Heart left ventricle (tissue), 16 donors: ENCODE measurements around the gene FRMPD4. TPM values are rescaled to one million over a fixed set of nuclear protein-coding genes. Genes with fewer than 3 reads are reported as not detected.
A peak's percentile ranks its signal among the peaks of the same experiment; 100 is the strongest.

Source experiments
- ATAC-seq, 4 donors: fragments of 200-7000 bp; cut with Tn5 transposase; one replicate each; pipeline ENCODE4 v1.9.1; 2020 to 2022; ENCODE audit warnings: moderate library complexity in 4 of 4, mild to moderate bottlenecking in 3 of 4, moderate number of reproducible peaks in 1 of 4
- DNase-seq, 5 donors: peaks; one replicate each; pipeline ENCODE4 v3.0.0-alpha.2; 2020
- H3K27ac ChIP-seq, 12 donors: fragments of 200-600 bp; sonication (generic) in 4 of 12; one replicate each; pipeline versions ENCODE4 v1.5.0 to v1.8.0; 2016 to 2022; ENCODE audit warnings: mild to moderate bottlenecking in 2 of 12
- H3K27me3 ChIP-seq, 9 donors: fragments of 200-600 bp; sonication (generic) in 2 of 9; one replicate each; pipeline versions ENCODE4 v1.5.1 to v1.8.0; 2016 to 2022; ENCODE audit warnings: mild to moderate bottlenecking in 3 of 9
- H3K36me3 ChIP-seq, 9 donors: fragments of 200-600 bp; sonication (generic) in 2 of 9; one replicate each; pipeline versions ENCODE4 v1.5.0 to v1.8.0; 2018 to 2022; ENCODE audit warnings: mild to moderate bottlenecking in 2 of 9
- H3K4me1 ChIP-seq, 12 donors: fragments of 200-600 bp; sonication (generic) in 4 of 12; one replicate each; pipeline versions ENCODE4 v1.5.0 to v1.8.0; 2016 to 2022; ENCODE audit warnings: mild to moderate bottlenecking in 3 of 12
- H3K4me3 ChIP-seq, 12 donors: fragments of 200-600 bp; sonication (generic) in 4 of 12; one replicate each; pipeline versions ENCODE4 v1.5.0 to v1.8.0; 2017 to 2022; ENCODE audit warnings: mild to moderate bottlenecking in 9 of 12, moderate library complexity in 4 of 12
- H3K9me3 ChIP-seq, 12 donors: fragments of 200-600 bp; sonication (generic) in 4 of 12; one replicate each; pipeline versions ENCODE4 v1.5.0 to v1.8.0; 2016 to 2022; ENCODE audit warnings: mild to moderate bottlenecking in 1 of 12
- CTCF ChIP-seq, 12 donors: fragments of 200-600 bp; sonication (generic) in 4 of 12; IDR thresholded peaks; one replicate each; pipeline versions ENCODE4 v1.5.0 to v1.8.0; 2018 to 2022; ENCODE audit warnings: antibody characterized with exemption in 12 of 12, mild to moderate bottlenecking in 5 of 12
- POLR2A ChIP-seq, 2 donors: fragments of 450-650 bp; IDR thresholded peaks; one replicate each; pipeline ENCODE4 v1.6.1; 2017; ENCODE audit warnings: antibody characterized with exemption in 2 of 2, mild to moderate bottlenecking in 2 of 2, moderate library complexity in 2 of 2
- WGBS, 4 donors: extraction: QIAGEN DNeasy Blood & Tissue Kit in 2 of 4; methylation state at CpG; one replicate each; pipeline versions ENCODE4 v1.1.5 to v1.1.7; 2013 to 2018; 5-methylcytosine and 5-hydroxymethylcytosine counted together
- intact Hi-C, 10 donors: fragments of 100-400 bp; cut with DNase I; formaldehyde crosslinking; loops; one replicate each; pipeline versions ENCODE4 v1.11.1 to v1.14.2; 2022
- polyA plus RNA-seq, 2 donors: library from polyadenylated mRNA; stranded (reverse); fragments of 200-250 nt; gene quantifications; one replicate each; pipeline ENCODE4 v1.2.3, GENCODE V29; 2013
- total RNA-seq, 9 donors: library from RNA; depleted of rRNA in 2 of 9; stranded (reverse); fragments of >200 nt in 2 of 9; fragmentation: NEBNext Ultra II Directional in 3 of 9; extraction: Animal tissue kit (Norgen Biotek cat#: 25700) in 3 of 9; gene quantifications; one replicate each; pipeline versions ENCODE4 v1.1.0 to v1.2.4, GENCODE V29; 2016 to 2023
- donor health status: ischemic (EF 13 %, LVEDD 7.1; RV severe dilation, severe dysfunction).
- donor health status: healthy with polysubstance abuse.
- donor health status: DM: no; HTN: yes; CAD: no.
- donor health status: DM: no; HTN: no; CAD: no.
- donor health status: ischemic (EF 25% LVEDD 6.9; RV normal size, moderate dysfunction).
- donor health status: ischemic (EF 25% LVEDD 5.7; RV mildly dilated, moderate dysfunction).
- donor health status: healthy.
- donor health status: DM: yes; HTN: yes; CAD: no.
- donor health status: ischemic (EF 35%, LVEDD 5.7; RV mildly dilated, moderate dysfunction).
- donor health status: nonischemic (EF 11% LVEDD 7.7; RV severe dilation, severe dysfunction).
- donor health status: DM: yes; HTN: yes; CAD: no.
- donor health status: PGD.
- donor health status: ischemic (EF 29% LVEDD 5.4; RV normal size, mild dysfunction).
- donor health status: nonischemic (EF 23%, LVEDD 6.1; RV moderate dilation, normal function).

The FRMPD4 gene
- total and polyA plus RNA-seq, 11 donors = 0.07 to 4.2 (median 1.4) TPM

GRCh38 chrX:12210196-12210815 is 72.0 kb downstream of the FRMPD4 start:
- DNase-seq = peak in 3 of 5 donors; percentile 7 to 33 (median 19)

GRCh38 chrX:12210971-12211370 is 72.7 kb downstream of the FRMPD4 start:
- intact Hi-C loops = no loop called here
- Histone ChIP-seq H3K4me1 (no peaks in the 10 kb centered on the region), H3K36me3 (no peaks in the 10 kb centered on the region), H3K9me3 (no peaks in the 10 kb centered on the region), H3K4me3 (no peak overlapping the region), H3K27ac (peak overlapping the region in 1 of 12 donors; percentile 50), H3K27me3 (peaks cover 0 to 3% (median 0%) of the 10 kb centered on the region in 9 donors)
- no peak for TF ChIP-seq POLR2A (IDR thresholded peaks at IDR 0.05)
- no peak for TF ChIP-seq CTCF (IDR thresholded peaks at IDR 0.05)
- DNase-seq = no peak
- no peak for ATAC-seq
- WGBS, 4 donors = 57 to 72% (median 67%) methylated on average over 3 of the region's 3 CpGs

More at GRCh38 chrX:12210196-12210815, 72.0 kb downstream of the FRMPD4 start:
- intact Hi-C loops = no loop called here
- Histone ChIP-seq H3K27me3 (peaks cover 0 to 3% (median 0%) of the 10 kb centered on the region in 9 donors), H3K27ac (peak overlapping the region in 1 of 12 donors; percentile 50), H3K36me3 (no peaks in the 10 kb centered on the region), H3K9me3 (no peaks in the 10 kb centered on the region), H3K4me1 (no peaks in the 10 kb centered on the region), H3K4me3 (no peak overlapping the region)
- ATAC-seq = peak in 2 of 4 donors; percentile 52 to 59
- no peak for TF ChIP-seq POLR2A (IDR thresholded peaks at IDR 0.05)
- no peak for TF ChIP-seq CTCF (IDR thresholded peaks at IDR 0.05)
- 61 to 66% (median 65%) methylated on average over 4 of the region's 4 CpGs for WGBS, 4 donors

- H3K27ac ChIP-seq = no peak overlapping the region
- no peaks in the 10 kb centered on the region for H3K27me3 ChIP-seq
- intact Hi-C loops = no loop called here
- H3K4me3 ChIP-seq = no peak overlapping the region
- WGBS, 4 donors = 77 to 88% (median 86%) methylated on average over 4 of the region's 4 CpGs
- H3K36me3 ChIP-seq = no peaks in the 10 kb centered on the region
- TF ChIP-seq POLR2A (IDR thresholded peaks at IDR 0.05) = no peak
- no peak for TF ChIP-seq CTCF (IDR thresholded peaks at IDR 0.05)
- DNase-seq = no peak
- no peak for ATAC-seq
- no peaks in the 10 kb centered on the region for H3K4me1 ChIP-seq
- H3K9me3 ChIP-seq = no peaks in the 10 kb centered on the region
These were observed 85.4 kb downstream of the FRMPD4 start for GRCh38 chrX:12223650-12224049.

- H3K27me3 ChIP-seq = no peaks in the 10 kb centered on the region
- ATAC-seq (no peak), DNase-seq (no peak)
- H3K4me3 ChIP-seq = no peak overlapping the region
- intact Hi-C loops = no loop called here
- H3K27ac ChIP-seq = no peak overlapping the region
- no peak for TF ChIP-seq POLR2A (IDR thresholded peaks at IDR 0.05)
- no peak for TF ChIP-seq CTCF (IDR thresholded peaks at IDR 0.05)
- no peaks in the 10 kb centered on the region for H3K4me1 ChIP-seq
- no peaks in the 10 kb centered on the region for H3K9me3 ChIP-seq
- 61 to 83% (median 69%) methylated on average over 1 of the region's 1 CpG for WGBS, 4 donors
- no peaks in the 10 kb centered on the region for H3K36me3 ChIP-seq
These were observed 86.8 kb downstream of the FRMPD4 start for GRCh38 chrX:12225107-12225506.
